H9 (cell line): Measurements from ENCODE around the gene TGDS. TPM values are rescaled to one million over a fixed set of nuclear protein-coding genes. Genes with fewer than 3 reads are reported as not detected.

Experiments
- DNase-seq: peaks from one replicate; pipeline ENCODE4 v3.0.0-alpha.2; 2017
- H2AFZ ChIP-seq: one replicate; pipeline ENCODE4 v1.6.1; 2013; ENCODE audit warnings: mild to moderate bottlenecking, low read length, control low read depth, moderate library complexity
- H2AK5ac ChIP-seq: 2 replicates; pipeline ENCODE4 v1.6.1; 2013; ENCODE audit warnings: low read length, control low read depth, mixed read lengths; ENCODE audit not compliant: insufficient read length
- H2BK120ac ChIP-seq: one replicate; pipeline ENCODE4 v1.6.1; 2013; ENCODE audit warnings: low read depth, mild to moderate bottlenecking, low read length, control low read depth, inconsistent platforms; ENCODE audit not compliant: poor library complexity, severe bottlenecking
- H2BK12ac ChIP-seq: 2 replicates; pipeline ENCODE4 v1.6.1; 2013; ENCODE audit warnings: low read length, control low read depth, mixed read lengths, low read depth; ENCODE audit not compliant: insufficient read length
- H2BK15ac ChIP-seq: 2 replicates; pipeline ENCODE4 v1.6.1; 2013; ENCODE audit warnings: low read depth, low read length, control low read depth
- H2BK20ac ChIP-seq: one replicate; pipeline ENCODE4 v1.6.1; 2013; ENCODE audit warnings: low read depth, mild to moderate bottlenecking, low read length, control low read depth, inconsistent platforms; ENCODE audit not compliant: poor library complexity, severe bottlenecking
- H2BK5ac ChIP-seq: 2 replicates; pipeline ENCODE4 v1.6.1; 2013; ENCODE audit warnings: low read length, control low read depth, mixed read lengths; ENCODE audit not compliant: insufficient read length
- H3K14ac ChIP-seq: 2 replicates; pipeline ENCODE4 v1.6.1; 2013; ENCODE audit warnings: low read length, control low read depth; ENCODE audit not compliant: insufficient read depth
- H3K18ac ChIP-seq: 2 replicates; pipeline ENCODE4 v1.6.1; 2013; ENCODE audit warnings: low read depth, mild to moderate bottlenecking, mixed read lengths, low read length, control low read depth; ENCODE audit not compliant: insufficient read length
- H3K23ac ChIP-seq: 2 replicates; pipeline ENCODE4 v1.6.1; 2013; ENCODE audit warnings: low read length, control low read depth, mixed read lengths, low read depth; ENCODE audit not compliant: insufficient read length
- H3K23me2 ChIP-seq: 2 replicates; pipeline ENCODE4 v1.6.1; 2013; ENCODE audit warnings: low read depth, mild to moderate bottlenecking, mixed read lengths, low read length, control low read depth; ENCODE audit not compliant: insufficient read length, poor library complexity, severe bottlenecking
- H3K27ac ChIP-seq: 2 replicates; pipeline ENCODE4 v1.5.1; 2013; ENCODE audit warnings: low read length, control low read depth, mixed read lengths, low read depth; ENCODE audit not compliant: insufficient read length
- H3K27me3 ChIP-seq: 2 replicates; pipeline ENCODE4 v1.6.1; 2013; ENCODE audit warnings: low read length, control low read depth, inconsistent platforms; ENCODE audit not compliant: insufficient read depth
- H3K4ac ChIP-seq: 2 replicates; pipeline ENCODE4 v1.6.1; 2013; ENCODE audit warnings: low read depth, mild to moderate bottlenecking, control low read depth, inconsistent platforms, low read length, moderate library complexity
- H3K4me1 ChIP-seq: 2 replicates; pipeline ENCODE4 v1.6.1; 2013; ENCODE audit warnings: low read length, control low read depth, inconsistent platforms; ENCODE audit not compliant: insufficient read depth
- H3K4me2 ChIP-seq: 2 replicates; pipeline ENCODE4 v1.6.1; 2013; ENCODE audit warnings: low read length, control low read depth, mixed read lengths; ENCODE audit not compliant: insufficient read length, insufficient read depth
- H3K56ac ChIP-seq: 2 replicates; pipeline ENCODE4 v1.6.1; 2013; ENCODE audit warnings: low read depth, mild to moderate bottlenecking, mixed read lengths, low read length, control low read depth; ENCODE audit not compliant: insufficient read length
- H3K79me1 ChIP-seq: 2 replicates; pipeline ENCODE4 v1.6.1; 2013; ENCODE audit warnings: low read depth, mild to moderate bottlenecking, moderate library complexity, low read length, control low read depth, inconsistent platforms; ENCODE audit not compliant: insufficient read depth, poor library complexity, severe bottlenecking
- H3K79me2 ChIP-seq: 2 replicates; pipeline ENCODE4 v1.6.1; 2013; ENCODE audit warnings: low read length, control low read depth, inconsistent platforms; ENCODE audit not compliant: insufficient read depth
- H3K9ac ChIP-seq: 2 replicates; pipeline ENCODE4 v1.6.1; 2013; ENCODE audit warnings: low read length, control low read depth, mixed read lengths; ENCODE audit not compliant: insufficient read length; ENCODE audit errors: extremely low read depth
- H3K9me3 ChIP-seq: one replicate; pipeline ENCODE4 v1.6.1; 2013; ENCODE audit warnings: low read depth, low read length, inconsistent platforms; ENCODE audit not compliant: control insufficient read depth
- H3T11ph ChIP-seq: one replicate; pipeline ENCODE4 v1.6.1; 2013; ENCODE audit warnings: mild to moderate bottlenecking, low read length, control low read depth, inconsistent platforms
- H4K20me1 ChIP-seq: one replicate; pipeline ENCODE4 v1.6.1; 2013; ENCODE audit not compliant: control insufficient read depth, insufficient read length, insufficient read depth
- H4K5ac ChIP-seq: 2 replicates; pipeline ENCODE4 v1.6.1; 2013; ENCODE audit warnings: low read depth, mild to moderate bottlenecking, mixed read lengths, low read length, control low read depth; ENCODE audit not compliant: insufficient read length
- H4K8ac ChIP-seq: replicated peaks from 2 replicates; pipeline ENCODE4 v1.6.1; 2013; ENCODE audit warnings: low read length, control low read depth, mixed read lengths, low read depth; ENCODE audit not compliant: insufficient read length
- H4K91ac ChIP-seq: 2 replicates; pipeline ENCODE4 v1.6.1; 2013; ENCODE audit warnings: low read depth, mild to moderate bottlenecking, moderate library complexity, mixed read lengths, low read length, control low read depth; ENCODE audit not compliant: insufficient read length
- H3K27ac Mint-ChIP-seq, 3 experiments: 2 replicates in 2 of 3; 3 replicates in 1 of 3; pipeline ENCODE4 v1.8.0; 2020 to 2021; ENCODE audit warnings: mixed read lengths in 3 of 3, mild to moderate bottlenecking in 1 of 3, moderate library complexity in 1 of 3
- H3K27me3 Mint-ChIP-seq: 2 replicates; pipeline ENCODE4 v1.8.0; 2021; ENCODE audit warnings: low read depth, mild to moderate bottlenecking, moderate library complexity, mixed read lengths
- H3K36me3 Mint-ChIP-seq, 3 experiments: 2 replicates in 2 of 3; 3 replicates in 1 of 3; pipeline ENCODE4 v1.8.0; 2020 to 2021; ENCODE audit warnings: low read depth in 3 of 3, mixed read lengths in 3 of 3; ENCODE audit not compliant: insufficient read depth in 1 of 3
- H3K4me1 Mint-ChIP-seq, 2 experiments: 2 replicates each; pipeline ENCODE4 v1.8.0; 2020; ENCODE audit warnings: mixed read lengths in 2 of 2
- H3K4me3 Mint-ChIP-seq, 2 experiments: 2 replicates in 1 of 2; 3 replicates in 1 of 2; pipeline ENCODE4 v1.8.0; 2020 to 2021; ENCODE audit warnings: mild to moderate bottlenecking in 2 of 2, mixed read lengths in 2 of 2, moderate library complexity in 1 of 2
- H3K9me3 Mint-ChIP-seq, 2 experiments: 2 replicates in 1 of 2; 3 replicates in 1 of 2; pipeline ENCODE4 v1.8.0; 2020; ENCODE audit warnings: mild to moderate bottlenecking in 2 of 2, mixed read lengths in 2 of 2, moderate library complexity in 1 of 2
- CTCF ChIP-seq: fragments of 200-600 bp; sonication (generic); conservative IDR thresholded peaks from 3 replicates; pipeline ENCODE4 v1.8.0; 2021; ENCODE audit warnings: antibody characterized with exemption, mild to moderate bottlenecking
- WGBS: extraction: QIAGEN DNeasy Blood & Tissue Kit; methylation state at CpG from one replicate; pipeline ENCODE4 v1.1.7; 2013; ENCODE audit warnings: missing lambda C conversion rate, low lambda C conversion rate, mixed read lengths; ENCODE audit not compliant: insufficient read length; ENCODE audit errors: extremely low coverage; 5-methylcytosine and 5-hydroxymethylcytosine counted together
- total RNA-seq: library from RNA; stranded (reverse); gene quantifications from 2 replicates; pipeline ENCODE4 v1.2.1, GENCODE V29; 2021

TGDS gene
- total RNA-seq, 1 experiment from 2014 or later, result 13.9 TPM

- Mint-ChIP-seq H3K9me3 (no peaks in the 10 kb centered on the region), H3K36me3 (no peaks in the 10 kb centered on the region)
Measured at GRCh38 chr13:94556621-94557020, 39.3 kb downstream of the TGDS start.

More at GRCh38 chr13:94556621-94557020, 39.3 kb downstream of the TGDS start:
- DNase-seq, result no peak
- Mint-ChIP-seq H3K4me3 (no peak overlapping the region), H3K4me1 (no peaks in the 10 kb centered on the region), H3K27me3 (no peaks in the 10 kb centered on the region; the same call in none of the 2 replicates), H3K27ac (no peak overlapping the region)
- Histone ChIP-seq H3K4ac (no peak overlapping the region), H3K23me2 (no peaks in the 10 kb centered on the region), H3K4me2 (no peak overlapping the region), H2BK15ac (no peak overlapping the region), H3K27me3 (no peaks in the 10 kb centered on the region), H3K14ac (no peak overlapping the region), H2BK20ac (no peak overlapping the region), H4K91ac (no peak overlapping the region), H4K5ac (no peak overlapping the region), H3K18ac (no peak overlapping the region), H3K27ac (no peak overlapping the region), H4K8ac (no peak overlapping the region), H3K79me2 (no peaks in the 10 kb centered on the region), H4K20me1 (no peaks in the 10 kb centered on the region), H2BK5ac (no peak overlapping the region), H2AFZ (no peak overlapping the region), H2BK12ac (no peak overlapping the region), H3K4me1 (no peaks in the 10 kb centered on the region), H3T11ph (no peak overlapping the region), H3K23ac (no peak overlapping the region), H3K9me3 (no peaks in the 10 kb centered on the region), H3K56ac (no peak overlapping the region), H3K9ac (no peak overlapping the region), H3K79me1 (no peaks in the 10 kb centered on the region), H2AK5ac (no peak overlapping the region), H2BK120ac (no peak overlapping the region)
- TF ChIP-seq CTCF, result no peak
- WGBS, result no CpG with 5 or more reads among the region's 3 CpGs
